ACHN (cell line): ENCODE results near the gene FTO.
"Not testable (repeated sequence)": the region's sequence is repeated elsewhere in the genome, so short reads cannot be mapped to it uniquely, and the experiment has no call there.

Experiments used
- DNase-seq: peaks from one replicate; pipeline ENCODE4 v3.0.0-alpha.2; 2015
- in situ Hi-C: cut with HindIII; loops from 2 replicates; pipeline ENCODE4 v1.10.0; 2017; ENCODE audit warnings: low sequenced_read_pairs, low pct_ligation_motif_present, low pct_unique_long_range_greater_than_20kb

FTO gene

GRCh38 chr16:53872248-53873221, 168.6 kb downstream of the FTO start:
- DNase-seq: peak; percentile 48

GRCh38 chr16:53876811-53877210, 172.9 kb downstream of the FTO start:
- in situ Hi-C loops: no loop called here

More at GRCh38 chr16:53872248-53873221, 168.6 kb downstream of the FTO start:
- in situ Hi-C loops: no loop called here

GRCh38 chr16:53878216-53878615, 174.3 kb downstream of the FTO start:
- DNase-seq: no peak
- in situ Hi-C loops: no loop called here

More at GRCh38 chr16:53876811-53877210, 172.9 kb downstream of the FTO start:
- no peak for DNase-seq

DNA sequence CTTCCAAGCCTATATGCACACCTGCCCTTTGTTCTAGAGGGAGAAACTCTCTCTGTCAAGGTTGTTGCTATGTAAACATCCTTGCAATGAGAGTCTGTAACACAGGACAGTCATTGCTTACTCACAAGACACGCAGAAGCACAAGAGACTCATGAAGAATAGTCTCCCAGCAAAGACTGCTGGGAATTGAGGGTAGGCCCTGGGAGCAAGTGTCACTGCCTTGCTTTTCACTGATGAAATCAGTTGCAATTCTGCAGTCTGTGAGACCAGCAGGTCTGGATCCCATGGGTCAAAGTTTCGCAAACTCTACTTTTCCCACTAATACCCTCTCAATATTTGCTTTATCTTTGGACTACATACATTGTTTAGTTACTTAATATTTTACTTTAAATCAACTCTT, 177.4 kb downstream of the FTO start:
- in situ Hi-C loops: no loop called here

GRCh38 chr16:53882310-53882709, 178.4 kb downstream of the FTO start:
- DNase-seq: no peak

More for the DNA sequence above, 177.4 kb downstream of the FTO start:
- no peak for DNase-seq

DNA sequence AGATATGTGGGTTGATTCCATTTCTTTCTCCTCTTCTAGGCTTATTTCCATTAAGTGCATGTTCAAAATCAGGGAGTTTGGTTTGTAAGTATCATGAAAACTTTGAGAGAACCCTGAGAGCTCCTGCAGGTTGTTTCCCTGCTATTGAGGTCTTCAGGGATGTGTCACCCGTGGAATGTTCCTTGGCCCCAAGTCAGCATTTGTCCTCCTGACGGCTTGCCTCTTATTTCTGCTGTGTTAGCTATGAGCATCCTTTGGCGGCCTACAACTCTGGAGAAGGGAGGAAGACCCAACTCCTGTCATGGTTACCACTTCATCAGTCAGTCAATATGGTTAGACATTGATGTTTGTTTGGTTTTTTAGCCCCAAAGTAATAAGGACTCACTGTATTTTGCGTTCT, 180.8 kb downstream of the FTO start:
- in situ Hi-C loops: no loop called here
- no peak for DNase-seq

More at GRCh38 chr16:53882310-53882709, 178.4 kb downstream of the FTO start:
- in situ Hi-C loops: no loop called here

DNA sequence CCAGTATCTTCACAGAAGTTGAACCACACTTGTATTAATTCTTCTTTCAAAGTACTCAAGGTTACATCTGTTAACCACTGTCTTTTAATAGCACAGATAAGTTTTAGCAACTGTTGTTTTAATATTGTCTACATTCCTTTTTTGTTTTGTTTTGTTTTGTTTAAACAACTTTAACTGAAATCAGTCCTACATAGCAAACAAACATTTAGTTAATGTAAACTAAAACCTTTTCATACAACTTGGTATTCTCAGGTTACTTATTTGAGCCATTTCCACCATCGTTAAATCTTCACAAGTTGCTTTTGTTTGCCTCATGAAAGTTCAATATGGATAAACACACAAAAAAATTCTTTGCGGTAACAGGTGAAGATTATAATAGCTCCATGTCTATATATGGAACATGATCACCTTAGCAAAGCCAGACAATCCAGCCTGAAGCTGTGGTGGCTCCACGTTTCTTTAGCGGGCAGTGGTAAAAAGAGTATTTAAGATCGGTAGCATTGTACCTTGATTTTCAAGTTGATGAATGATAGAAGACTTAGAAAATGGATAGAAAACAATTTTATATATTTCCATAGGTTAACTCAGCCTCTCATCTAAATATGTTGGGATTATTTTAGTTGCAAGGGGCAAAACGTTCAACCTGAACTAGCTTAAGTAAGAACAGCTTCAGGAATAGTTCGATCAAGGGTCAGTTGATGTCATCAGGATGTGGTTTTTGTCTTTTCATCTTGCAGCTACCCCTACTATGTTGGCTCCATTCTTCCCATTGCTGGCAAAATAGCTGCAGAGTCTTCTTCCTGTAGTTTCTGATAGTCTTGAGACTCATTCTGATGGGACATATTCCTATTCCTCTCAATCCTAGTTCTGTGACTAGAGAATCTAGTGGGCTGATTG, 182.8 kb downstream of the FTO start:
- in situ Hi-C loops: no loop called here
- DNase-seq: no peak

- DNase-seq: no peak
- in situ Hi-C loops: no loop called here
Observed at GRCh38 chr16:53888222-53888621, 184.3 kb downstream of the FTO start.

DNA sequence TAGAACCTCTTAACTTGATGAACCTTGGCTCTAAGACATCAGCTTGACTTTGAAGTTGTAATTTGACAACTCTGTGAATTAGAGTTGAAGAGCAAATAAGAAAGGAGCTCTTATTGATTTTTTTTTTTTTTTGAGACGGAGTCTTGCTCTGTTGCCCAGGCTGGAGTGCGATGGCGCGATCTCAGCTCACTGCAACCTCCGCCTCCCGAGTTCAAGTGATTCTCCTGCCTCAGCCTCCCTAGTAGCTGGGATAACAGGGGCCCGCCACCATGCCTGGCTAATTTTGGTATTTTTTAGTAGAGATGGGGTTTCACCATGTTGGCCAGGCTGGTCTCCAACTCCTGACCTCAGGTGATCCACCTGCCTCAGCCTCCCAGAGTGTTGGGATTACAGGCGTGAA, 186.9 kb downstream of the FTO start:
- DNase-seq, in situ Hi-C loops: not testable (repeated sequence)

- no peak for DNase-seq
- in situ Hi-C loops: no loop called here
Observed at GRCh38 chr16:53891409-53892139, 187.6 kb downstream of the FTO start.

GRCh38 chr16:53892155-53892554, 188.2 kb downstream of the FTO start:
- in situ Hi-C loops: no loop called here
- peak; percentile 64 for DNase-seq

- peak; percentile 32 for DNase-seq
- in situ Hi-C loops: no loop called here
Observed at GRCh38 chr16:53893731-53894435, 189.9 kb downstream of the FTO start.

GRCh38 chr16:53894686-53895085, 190.7 kb downstream of the FTO start:
- in situ Hi-C loops: no loop called here
- DNase-seq: no peak

- DNase-seq: no peak
- in situ Hi-C loops: no loop called here
Observed at GRCh38 chr16:53895433-53895832, 191.5 kb downstream of the FTO start.

GRCh38 chr16:53895851-53896250, 191.9 kb downstream of the FTO start:
- no peak for DNase-seq
- in situ Hi-C loops: no loop called here

GRCh38 chr16:53896722-53897121, 192.8 kb downstream of the FTO start:
- DNase-seq: no peak
- in situ Hi-C loops: no loop called here

DNA sequence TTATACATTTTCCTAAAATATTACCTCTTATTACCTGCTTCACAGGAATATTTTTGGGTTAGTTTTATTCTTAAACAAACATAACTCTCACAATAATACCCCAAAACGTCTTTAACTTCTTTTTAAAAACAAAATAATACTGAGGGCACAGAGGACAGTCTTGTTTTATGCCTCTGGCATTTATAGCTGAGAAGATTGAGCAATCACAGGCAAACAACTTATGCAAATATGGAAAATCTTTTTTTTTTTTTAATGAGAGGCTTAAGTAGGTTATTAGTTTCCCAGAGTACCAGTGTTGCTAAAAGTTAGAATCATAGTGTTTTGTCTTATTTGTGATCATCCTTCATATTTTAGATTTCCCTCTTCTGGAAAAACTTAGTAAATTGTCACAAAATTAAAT, 195.0 kb downstream of the FTO start:
- DNase-seq: no peak
- in situ Hi-C loops: no loop called here

DNA sequence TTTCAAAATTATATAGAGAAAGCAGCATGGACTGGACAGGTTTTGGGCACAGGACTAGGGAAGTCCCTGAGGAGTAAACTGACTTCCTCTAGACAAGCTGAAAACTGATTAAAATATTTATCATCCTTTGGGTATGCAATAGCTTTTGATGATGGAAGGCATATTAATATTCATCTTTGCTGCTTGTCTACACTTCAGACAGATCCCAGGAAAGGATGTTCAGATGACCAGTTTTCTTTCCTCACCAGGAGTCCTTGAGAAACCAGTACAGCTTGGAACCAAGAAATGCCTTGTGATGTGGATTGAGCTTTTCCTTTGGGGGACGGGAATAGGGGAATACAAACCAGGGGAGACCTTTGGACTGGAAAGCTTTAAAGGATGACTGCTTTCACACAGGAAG, 195.5 kb downstream of the FTO start:
- in situ Hi-C loops: no loop called here

More for the DNA sequence above, 195.5 kb downstream of the FTO start:
- DNase-seq: no peak
